Activated CD4-positive, CD25-positive, alpha-beta regulatory T cell treated with anti-CD3 and anti-CD28 coated beads, Interleukin-2, amount 50 U/mL, for 72 hours (primary cell): ENCODE data around the gene NCR3LG1.

Experiments
- DNase-seq: peaks from one replicate; pipeline ENCODE4 v3.0.0; 2021

NCR3LG1 gene, protein sequence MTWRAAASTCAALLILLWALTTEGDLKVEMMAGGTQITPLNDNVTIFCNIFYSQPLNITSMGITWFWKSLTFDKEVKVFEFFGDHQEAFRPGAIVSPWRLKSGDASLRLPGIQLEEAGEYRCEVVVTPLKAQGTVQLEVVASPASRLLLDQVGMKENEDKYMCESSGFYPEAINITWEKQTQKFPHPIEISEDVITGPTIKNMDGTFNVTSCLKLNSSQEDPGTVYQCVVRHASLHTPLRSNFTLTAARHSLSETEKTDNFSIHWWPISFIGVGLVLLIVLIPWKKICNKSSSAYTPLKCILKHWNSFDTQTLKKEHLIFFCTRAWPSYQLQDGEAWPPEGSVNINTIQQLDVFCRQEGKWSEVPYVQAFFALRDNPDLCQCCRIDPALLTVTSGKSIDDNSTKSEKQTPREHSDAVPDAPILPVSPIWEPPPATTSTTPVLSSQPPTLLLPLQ

DNA sequence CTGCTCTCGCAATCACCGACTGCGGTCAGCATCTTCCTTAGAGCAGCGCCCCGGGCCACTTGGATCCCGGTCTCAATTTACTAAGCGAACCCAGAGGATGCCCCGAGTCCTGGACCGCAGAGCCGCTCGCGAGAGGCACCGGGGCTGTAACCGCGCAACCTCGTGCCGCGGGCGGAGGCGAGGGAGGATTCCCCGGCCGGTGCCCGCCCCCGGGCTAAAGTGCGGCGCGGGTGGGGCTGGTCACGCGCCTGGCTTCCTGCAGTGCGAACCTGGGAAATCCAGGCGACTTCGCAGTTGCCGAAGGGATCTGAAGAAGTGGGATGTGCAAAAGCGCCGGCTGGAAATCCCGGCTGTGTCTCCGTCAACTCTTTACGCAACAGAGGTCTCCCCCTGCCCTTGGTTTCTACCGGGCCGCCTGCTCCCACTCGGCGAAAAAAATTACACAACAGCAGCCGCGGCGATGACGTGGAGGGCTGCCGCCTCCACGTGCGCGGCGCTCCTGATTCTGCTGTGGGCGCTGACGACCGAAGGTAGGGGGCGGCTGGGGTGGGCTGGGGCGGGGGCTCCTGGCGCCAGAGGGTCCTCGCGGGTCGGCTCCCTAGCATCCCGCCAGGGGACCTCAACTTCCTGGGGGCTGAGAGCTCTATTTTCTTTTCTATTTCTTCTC is at the start of gene NCR3LG1:
TSS of gene NCR3LG1 (plus strand) at position 291 of the 667 bp plus-strand sequence. CDS start at position 461, 170 bp downstream.
- peak; percentile 45 for DNase-seq

DNA sequence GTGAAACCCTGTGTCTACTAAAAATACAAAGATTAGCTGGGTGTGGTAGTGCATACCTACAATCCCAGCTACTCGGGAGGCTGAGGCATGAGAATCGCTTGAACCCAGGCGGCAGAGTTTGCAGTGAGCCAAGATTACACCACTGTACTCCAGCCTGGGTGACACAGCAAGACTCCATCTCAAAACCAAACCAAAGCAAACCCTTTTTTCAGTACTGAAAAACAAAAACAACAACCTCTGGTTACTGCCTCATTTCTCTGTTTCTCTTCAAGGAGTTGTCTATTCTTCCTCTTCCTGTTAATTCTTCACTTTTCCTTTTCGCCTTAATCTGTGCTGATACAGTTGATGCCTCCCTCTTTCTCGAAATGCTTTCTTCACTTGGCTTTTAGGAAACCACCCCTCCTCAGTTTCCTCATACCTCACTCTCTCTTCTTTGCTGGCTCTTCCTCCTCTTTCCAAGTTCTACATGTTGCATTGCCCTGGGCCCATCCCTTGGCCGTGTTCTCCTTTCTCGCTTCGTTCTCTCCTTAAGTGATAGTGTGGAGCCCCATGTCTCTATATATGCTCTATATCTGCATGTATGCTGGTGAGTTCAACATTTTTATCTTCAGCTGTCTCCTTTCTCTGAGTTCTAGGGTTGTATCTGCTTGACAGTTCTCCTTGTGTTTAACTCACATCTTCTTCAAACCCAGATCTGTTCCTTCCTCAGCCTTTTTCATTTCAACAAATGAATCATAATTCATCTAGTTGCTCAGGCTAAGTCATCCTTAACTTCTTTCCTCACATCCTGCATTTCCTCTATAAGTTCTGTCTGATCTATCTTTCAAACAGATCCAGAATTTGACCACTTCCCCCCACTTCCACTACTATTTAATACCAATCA is 38.0 kb upstream of the NCR3LG1 start:
- no peak for DNase-seq

DNA sequence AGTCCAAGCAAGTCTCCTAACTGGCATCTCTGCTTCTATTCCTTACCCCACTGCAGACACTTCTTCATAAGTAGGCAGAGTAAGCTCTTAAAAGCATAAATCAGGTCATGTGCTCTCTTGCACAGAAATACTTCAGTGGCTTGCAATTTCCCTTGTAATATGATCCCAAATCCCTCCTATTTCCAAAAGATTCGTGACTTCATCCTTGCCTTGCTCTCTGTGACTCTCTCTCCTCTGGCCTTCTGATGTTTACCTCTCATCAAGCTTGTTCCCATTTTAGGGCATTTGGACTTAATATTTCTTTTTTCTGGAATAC is 37.4 kb upstream of the NCR3LG1 start:
- no peak for DNase-seq

DNA sequence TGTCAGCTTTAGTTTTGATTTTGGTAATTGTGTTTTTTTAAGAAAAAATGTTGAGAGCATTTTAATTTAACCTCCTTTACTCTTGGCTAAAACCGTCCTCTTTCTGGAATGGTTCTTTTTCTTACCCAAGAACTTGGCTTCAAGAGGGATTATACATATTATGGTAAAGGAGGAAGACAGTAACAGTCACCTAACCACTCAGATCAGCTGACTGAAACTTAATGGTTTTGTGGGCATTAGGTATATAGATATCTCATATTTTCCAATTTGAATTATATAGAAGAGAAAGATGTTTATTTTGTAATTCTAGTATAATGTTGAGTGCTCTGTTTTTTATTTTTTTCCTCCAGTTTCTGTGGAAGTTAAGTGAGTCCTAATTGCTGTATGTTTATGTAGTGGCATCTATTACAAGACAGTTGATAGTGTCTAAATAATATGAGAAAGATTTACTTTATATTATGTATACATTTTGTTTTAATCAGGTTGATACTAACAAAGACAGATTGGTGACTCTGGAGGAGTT is 36.6 kb upstream of the NCR3LG1 start:
- DNase-seq = no peak

DNA sequence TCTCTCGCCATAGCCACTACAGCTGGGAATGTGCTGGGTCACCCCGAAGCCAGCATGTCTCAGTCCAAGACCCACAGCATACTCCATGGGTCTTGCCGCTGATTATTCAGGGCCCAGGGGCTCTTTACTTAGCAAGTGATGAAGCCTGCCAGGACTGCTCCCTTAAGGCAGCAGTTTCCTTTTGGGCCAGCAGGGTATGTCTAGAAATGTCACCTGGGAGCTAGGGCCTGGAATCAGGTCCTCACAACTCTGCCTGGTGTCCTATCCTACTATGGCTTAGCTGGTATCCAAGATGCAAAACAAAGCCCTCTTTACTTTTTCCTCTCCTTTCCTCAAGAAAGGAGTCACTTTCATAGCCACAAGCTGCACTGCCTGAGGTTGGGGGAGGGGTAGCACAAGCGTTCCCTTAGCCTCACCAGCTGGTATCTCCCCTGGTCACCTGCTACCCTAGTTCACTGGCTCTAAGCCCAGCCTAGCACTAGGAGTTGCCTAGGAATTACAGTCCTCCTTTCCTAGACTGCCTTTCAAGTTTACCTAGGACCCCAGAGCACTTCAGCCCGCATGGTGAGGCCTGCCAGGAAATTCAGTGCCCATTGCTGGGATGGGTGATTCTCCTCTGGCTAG is 22.6 kb upstream of the NCR3LG1 start:
- DNase-seq = no peak

DNA sequence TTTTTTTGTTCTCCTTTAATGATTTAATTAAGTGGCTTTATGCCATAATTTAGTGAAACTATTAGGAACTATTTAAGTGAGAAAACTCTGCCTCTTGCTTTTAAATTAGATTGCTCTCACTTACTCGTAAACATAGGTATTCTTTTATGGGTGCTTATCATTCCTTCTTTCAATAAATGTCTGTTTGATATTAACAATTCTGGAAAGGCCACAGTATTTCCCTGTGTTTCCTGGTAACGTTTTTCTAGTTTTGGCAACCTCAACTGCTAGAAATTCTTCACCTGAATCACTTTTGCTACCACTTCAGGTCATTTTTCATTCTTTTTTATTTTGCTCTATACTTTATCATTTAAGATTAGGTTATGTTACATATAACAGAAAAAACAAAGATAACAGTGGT is 19.9 kb upstream of the NCR3LG1 start:
- no peak for DNase-seq

DNA sequence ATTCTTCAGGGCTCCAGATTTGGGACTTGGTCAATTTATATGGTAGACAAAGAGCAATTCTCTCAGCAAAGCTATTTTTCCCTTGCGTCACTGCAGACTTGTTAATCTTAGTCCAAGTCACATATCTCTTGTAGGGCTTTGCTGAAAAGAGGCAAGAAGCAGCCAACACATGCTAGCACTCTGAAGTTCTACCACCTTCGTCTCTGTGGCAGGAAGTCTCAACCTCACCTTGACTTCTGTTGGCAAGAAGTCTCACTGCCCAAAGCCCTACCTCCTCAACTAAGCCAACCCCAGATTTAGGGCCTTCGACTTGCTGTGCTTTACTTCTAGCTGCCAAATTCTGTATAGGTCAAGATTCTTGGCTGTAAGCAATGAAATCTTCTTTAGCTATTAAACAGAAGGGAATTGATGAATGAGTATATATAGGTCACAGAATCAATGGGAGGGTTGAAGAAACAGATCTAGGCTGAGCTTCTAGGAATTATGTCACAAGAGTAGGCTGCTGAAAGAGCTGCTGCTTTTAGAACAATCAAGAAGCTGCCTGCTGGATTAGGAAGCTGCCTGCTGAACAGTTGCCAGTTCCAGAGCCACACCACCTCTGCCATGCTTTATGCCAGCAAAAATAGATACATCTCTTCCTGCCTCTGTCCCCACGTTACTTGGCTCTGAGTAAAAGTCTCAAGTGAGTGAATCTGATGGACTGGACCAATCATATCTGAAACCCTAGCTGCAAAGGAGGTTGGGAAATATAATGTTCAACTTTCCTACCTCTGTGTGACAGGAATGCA is 17.6 kb upstream of the NCR3LG1 start:
- DNase-seq = no peak

DNA sequence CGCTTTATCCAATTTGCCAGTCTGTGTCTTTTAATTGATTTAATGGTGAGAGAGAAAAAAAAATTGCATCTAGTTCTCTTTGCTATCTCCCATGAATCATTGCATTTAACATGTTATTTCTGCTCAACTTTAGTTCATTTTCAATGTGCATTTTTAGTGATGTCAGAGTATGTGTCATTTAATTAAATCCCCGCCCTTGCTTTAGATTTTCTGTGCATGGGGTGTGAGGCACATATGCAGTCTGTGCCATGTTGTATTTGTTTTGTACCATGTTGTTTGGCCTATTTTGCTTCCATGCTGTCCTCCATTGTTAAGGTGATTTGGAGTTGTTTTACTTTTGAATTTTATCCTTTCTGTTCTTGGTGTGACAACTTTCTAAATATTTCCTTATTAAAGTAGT is 8.3 kb upstream of the NCR3LG1 start:
- no peak for DNase-seq

DNA sequence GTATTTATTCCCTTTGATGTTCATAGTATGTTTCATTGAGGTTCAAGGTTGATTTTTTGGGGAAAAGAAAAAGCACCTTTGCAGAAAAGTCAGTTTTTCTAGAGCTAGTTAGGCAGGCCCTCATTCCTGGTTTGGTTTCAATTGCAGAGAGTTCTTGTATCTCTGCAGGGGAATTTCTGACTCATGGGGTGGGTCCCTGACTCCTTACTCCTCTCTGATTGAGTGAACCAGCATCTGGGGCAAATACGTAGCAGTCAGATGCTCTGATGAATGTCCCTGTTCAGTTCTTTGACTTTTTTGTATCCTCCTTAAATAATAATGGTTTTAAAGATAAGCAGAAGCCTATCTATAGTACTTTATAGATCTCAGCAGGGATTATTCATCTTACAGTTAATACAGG is 7.7 kb upstream of the NCR3LG1 start:
- no peak for DNase-seq

DNA sequence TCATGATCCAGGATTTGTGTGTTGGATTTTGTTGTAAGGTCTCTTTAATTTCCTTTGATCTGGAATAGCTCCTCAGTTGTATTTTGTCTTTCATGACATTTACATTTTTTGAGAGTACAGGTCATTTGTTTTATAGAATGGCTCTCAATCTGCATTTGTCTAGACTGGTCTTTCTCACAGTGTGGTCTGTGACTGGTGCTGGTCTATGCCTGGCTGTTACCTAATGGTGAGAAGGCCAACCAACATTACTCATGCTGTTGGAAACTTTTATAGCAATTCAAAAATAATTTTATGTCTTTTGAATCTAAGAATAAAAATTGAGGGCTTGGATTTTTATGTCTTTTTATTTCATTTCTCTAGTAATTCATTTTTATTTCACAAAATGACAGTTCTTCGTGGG is 3.9 kb upstream of the NCR3LG1 start:
- no peak for DNase-seq

DNA sequence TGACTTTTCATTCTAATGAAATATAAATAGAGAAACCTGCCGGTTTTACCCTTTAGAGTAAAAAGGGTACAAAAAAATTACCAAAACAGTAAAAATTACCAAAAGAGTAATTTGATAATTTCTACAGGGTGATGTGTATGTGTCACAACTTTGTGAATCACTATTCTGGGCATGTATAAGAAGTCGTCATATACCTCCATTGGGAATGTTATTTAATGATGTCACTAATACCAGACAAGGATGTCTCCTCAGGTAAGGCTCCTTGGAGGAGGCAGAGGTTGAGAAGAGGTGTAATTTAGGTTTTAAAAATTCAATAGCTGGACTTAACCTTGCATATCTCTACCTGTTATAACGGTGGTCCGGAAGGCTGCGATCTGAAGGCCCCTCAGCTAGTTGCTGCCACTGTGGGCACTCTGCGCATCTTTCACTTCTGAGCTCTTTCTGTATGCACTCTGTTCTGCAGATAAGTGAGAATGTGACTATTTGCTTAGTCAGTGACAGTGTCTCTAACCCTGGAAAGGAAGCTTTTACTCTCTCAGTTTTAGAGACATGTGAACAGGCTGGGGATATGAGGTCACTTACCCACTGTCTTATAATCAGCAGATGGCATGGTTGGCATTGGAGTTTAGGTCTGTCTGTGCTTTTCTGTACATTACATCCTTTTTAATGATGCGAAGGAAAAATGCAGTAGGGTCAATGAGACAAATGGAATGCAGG is 987 bp upstream of the NCR3LG1 start:
- no peak for DNase-seq

DNA sequence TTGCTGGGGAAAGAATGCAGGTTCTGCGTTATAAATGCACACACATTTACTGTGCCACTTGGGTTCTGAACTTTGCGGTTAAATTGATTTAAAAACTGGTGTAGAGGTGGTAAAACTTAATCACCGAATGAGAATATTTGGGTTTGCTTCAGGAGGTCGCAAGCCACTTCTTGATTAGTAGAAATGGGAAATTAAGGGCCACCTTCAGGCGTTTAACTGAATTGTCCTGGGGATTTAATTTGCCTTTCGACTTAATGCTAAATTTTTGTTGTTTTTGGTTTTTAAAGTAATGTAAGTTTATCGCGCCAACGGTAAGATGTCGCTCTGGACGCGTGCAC is 459 bp upstream of the NCR3LG1 start:
- no peak for DNase-seq

DNA sequence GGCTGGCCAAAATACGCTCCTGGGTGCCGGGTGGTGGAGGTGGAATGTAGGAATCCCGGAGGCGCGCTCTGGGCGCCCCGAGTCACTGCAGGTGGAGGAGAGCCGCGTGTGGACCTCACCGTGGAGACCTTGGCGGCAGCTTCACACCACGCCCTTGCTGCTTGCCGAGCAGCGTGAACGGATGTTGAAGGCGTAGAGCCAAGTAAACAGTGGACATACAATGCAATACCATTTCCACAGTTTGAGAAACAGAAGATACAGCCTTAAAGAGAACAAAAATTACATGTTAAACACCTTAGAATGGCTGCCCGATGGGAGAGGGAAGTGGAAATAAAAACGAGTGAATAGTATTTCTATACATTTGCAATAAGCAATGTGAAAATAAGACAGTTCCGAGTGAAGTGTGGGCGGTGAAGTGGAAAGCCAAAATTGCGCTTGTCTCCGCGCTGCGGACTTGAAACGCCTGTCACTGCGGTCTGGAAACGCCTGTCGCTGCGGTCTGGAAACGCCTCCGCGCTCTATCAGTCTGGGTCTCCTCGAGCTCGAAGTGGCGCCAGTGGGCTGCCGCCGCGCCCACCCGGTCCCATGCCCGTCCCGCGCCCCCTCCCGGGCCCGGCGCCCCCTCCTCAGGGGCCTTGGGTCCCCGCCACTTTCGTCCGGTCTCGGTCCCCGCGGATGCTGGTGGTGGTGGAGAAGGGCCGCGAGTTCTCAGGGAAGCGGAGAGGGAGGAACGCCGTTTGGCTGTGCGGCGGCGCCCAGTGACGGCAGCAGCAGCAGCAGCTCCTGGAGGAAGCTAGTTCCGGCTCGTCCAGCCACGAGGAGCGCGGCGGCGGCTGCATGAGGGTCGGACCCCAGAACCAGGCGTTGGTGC is 1.6 kb downstream of the NCR3LG1 start:
- DNase-seq = peak; percentile 46

DNA sequence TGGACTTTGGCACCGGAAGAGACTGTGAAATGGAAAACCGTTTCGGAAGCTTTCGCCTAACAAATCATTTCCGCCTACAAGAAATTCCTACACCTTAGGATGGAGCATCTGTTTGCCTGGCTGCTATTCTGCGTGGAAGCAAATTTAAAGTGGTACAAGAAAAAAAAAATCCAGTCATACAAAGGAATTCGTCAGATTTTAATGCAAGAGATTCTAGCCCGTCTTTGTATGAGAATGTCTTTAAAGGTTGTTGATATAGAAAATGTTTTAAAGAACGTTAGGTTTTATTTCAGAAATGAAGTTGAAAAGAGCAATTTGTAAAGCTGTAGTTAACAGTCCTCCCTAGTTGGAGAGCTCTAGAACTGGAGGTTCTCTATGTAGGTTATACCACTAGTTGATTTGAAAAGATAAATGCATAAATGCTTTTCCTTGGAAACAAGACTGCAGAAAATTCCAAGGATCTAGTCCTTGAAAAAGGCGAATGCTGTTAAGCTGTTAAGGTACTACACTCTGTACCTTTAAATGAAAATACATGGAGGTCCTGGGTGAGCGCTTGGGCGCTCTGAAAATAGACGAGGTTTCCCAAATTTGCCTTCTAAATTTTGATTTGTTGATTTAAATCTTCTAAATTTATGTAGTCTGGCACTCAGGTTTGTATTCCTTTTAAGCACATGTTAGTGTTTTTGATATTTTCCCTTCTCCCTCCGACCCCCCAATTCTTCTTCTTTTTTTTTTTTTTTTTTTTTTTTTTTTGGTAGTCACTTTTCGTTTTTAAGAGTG is 2.4 kb downstream of the NCR3LG1 start:
- DNase-seq = no peak

DNA sequence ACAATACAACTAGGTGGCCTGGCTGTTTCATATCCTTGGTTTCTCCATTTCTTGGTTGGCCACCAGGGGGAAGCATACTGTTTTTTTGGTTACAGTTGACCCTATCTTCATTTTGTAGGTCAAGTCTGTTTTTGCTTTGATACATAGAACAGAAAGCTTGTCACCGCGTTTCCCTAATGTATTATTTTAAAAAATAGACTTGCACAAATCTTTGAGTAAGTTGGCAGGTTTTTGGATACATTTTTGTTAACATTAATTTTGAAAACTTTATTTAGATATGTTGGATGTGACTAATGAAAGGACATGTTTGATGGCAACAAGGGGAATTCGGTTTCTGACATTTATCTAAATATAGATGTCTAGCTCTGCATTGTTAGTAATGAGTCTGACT is 3.0 kb downstream of the NCR3LG1 start:
- peak; percentile 45 for DNase-seq

DNA sequence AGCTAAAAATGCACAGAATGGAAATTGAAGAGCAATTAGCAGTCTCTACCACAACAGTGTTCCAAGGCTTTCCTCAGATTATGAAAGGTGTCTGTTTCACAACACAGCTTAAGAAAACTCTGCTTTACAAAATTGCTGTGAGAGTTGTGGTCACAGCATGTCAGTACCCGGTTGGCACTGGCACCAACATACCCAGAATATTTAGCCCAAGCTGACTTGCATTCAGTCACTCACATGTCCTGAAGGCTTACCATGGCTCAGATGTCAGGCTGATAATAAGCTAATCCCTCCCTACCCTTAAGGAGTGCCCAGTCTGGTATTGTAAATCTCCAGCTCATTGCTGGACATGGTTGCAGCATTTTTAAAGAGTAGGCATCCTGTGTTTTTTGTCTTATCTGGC is 14.9 kb downstream of the NCR3LG1 start:
- no peak for DNase-seq

DNA sequence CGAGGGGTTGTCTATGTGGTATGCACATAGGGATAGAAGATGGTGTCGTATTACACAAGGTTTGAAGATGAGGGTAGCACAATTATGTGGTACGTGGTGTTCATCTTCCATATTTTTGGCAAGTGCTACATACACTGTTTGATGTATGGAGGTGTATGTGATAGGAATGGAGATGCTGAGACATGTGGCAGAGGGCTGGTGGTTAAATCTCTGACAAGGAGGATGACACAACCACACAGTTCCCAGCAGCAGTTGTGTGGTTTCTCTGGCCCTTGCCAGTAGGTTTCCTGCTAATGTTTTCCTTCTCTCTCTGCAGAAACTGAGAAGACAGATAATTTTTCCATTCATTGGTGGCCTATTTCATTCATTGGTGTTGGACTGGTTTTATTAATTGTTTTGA is 17.0 kb downstream of the NCR3LG1 start:
- DNase-seq = no peak

DNA sequence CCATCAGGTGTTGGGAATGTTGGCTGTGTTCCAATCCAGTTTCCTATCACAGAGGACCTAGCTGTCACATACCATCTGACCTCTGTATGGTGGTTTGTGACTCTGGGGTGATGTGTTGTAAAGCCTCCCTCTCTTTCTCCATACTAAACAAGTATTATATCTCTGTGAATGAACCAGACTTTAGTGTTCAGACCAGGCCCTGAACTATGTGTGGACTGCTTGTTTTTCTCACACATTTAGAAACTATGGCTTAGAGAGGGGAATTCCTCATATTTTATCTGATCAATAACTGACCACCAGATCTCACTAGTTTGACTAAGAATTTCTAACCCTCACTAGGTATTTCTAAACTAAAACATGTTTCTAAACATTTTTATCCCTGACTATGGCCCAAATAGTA is 17.5 kb downstream of the NCR3LG1 start:
- no peak for DNase-seq

DNA sequence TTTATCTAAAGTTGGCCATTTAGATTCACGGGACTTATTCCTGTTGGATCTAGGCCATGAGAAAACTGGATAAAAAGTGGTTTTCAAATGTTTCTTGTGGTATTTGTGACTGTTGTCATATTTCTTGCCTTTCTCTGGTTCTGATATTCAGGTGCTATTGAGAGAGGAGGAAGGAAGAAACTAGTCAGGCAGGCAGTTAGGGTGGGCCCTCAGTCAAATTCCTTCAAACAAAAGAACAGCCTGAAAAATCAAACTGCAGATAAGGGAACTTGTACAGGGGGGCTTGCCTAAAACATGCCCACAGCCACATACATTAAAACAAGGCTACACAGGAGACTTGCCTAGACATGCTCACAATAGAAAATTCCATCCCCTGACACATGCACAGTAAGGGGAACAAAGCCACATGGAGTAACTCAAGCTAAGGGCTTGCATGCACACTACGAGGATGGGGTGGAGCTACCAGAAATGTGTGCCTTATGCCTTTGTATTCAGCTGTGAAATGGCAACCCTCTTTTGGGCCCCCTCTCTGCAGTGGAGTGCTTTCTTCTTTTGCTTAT is 18.2 kb downstream of the NCR3LG1 start:
- no peak for DNase-seq
